ENCODE data around the gene CLPTM1.
"Not testable (repeated sequence)": the region's sequence is repeated elsewhere in the genome, so short reads cannot be mapped to it uniquely, and the experiment has no call there.

The CLPTM1 gene

DNA sequence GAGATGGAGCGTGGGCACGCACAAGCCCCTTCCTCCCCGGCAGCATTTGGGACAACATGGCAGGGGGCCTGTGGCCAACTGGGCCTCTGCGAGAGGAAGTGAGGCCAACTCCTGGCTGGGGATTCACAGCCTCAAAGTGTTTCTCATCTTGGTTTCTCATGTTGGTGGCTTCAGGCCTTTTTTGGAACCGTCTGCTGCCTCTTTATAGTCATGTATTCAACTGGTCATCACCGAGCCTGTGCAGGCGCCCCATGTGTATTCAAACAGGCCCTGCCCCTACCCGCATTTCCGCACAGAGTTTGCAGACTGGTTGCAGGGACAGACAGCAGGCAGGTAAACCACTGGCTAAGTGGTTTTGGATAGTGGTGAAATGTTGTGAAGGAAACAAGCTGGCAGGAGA, 28.8 kb downstream of the CLPTM1 start:
- DNase-seq (ENCODE audit: low read depth), result no peak

GRCh38 chr19:44985445-44985844, 30.3 kb downstream of the CLPTM1 start:
- DNase-seq (ENCODE audit: low read depth), result no peak

GRCh38 chr19:44986389-44986788, 31.2 kb downstream of the CLPTM1 start:
- no peak for DNase-seq (ENCODE audit: low read depth)

DNA sequence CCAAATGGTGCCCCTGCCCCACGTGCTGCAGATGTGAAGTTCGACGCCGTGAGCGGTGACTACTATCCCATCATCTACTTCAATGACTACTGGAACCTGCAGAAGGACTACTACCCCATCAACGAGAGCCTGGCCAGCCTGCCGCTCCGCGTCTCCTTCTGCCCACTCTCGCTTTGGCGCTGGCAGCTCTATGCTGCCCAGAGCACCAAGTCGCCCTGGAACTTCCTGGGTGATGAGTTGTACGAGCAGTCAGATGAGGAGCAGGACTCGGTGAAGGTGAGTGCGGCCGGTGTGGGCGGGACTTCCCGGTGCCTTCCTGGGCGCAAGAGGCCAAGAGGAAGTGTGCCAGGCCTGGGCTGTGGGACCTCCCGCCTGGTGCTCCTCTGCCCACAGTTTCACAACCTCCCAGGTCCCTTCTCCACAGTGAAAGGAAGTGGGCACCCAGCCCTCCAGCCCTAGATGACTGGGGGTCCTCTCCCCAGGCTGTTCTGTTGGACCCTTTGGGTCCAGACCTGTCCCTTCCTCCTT, 32.0 kb downstream of the CLPTM1 start:
- no peak for DNase-seq (ENCODE audit: low read depth)

DNA sequence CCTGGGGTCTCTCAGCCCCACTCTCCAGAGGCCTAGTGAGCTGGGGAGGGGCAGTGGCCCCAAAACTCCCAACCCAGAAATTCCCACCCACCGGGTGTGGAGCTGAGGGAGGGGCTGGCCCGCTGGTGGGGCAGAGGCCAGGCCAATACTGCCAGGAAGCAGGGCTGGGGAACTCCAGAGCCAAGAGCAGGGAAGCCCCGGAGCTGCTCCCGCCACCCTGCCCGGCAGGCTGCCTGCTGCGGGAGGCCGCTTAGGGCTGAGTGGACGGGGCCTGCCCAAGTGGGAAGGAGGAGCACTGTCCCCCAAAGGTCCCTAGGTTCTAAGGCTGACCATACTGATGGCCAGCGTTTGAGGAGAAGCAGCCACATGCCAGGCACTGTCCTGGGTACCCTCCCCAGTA, 33.1 kb downstream of the CLPTM1 start:
- DNase-seq (ENCODE audit: low read depth), result no peak

DNA sequence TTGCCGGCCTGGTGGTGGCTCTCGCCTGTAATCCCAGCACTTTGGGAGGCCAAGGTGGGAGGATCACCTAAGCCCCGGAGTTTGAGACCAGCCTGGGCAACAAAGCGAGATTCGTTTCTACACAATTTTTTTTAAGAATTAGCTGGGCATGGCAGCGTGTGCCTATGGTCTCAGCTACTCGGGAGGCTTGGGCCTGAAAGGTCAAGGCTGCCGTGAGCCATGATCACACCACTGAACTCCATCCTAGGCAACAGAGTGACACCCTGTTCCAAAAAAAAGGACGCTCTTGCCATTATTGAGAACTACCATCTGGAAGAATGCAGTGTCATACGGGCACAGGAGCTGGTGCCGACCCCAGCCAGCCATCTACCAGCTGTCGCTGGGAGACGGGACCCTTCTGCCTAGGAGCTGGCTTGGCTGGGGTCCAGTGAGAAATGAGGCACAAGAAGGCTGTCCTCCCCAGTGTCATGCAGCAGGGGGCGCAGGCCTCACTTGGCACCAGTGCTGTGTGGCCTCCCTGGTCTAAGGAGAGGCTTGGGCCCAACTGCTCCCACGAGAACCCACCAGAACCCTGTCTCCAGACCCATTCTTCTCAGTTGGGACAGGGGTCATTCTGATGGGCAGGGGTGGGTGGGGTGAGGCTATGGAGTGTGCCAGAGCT, 33.8 kb downstream of the CLPTM1 start:
- peak; percentile 10 for DNase-seq (ENCODE audit: low read depth)

DNA sequence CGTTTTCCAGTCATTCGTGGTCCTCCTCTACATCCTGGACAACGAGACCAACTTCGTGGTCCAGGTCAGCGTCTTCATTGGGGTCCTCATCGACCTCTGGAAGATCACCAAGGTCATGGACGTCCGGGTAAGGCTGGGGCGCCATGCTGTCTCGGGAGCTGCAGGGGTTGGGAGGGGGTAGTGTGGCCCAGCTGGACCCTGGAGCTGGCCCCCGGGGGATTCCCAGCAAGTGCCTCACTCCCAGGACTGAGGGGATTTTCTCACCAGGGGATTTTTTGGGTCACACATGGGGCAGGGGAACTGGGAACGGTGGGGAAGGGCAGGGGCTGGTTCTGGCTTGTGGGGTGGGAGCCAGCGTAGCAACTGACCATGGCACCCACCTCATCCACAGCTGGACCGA, 35.3 kb downstream of the CLPTM1 start:
- DNase-seq (ENCODE audit: low read depth), result no peak

- DNase-seq (ENCODE audit: low read depth), result no peak
Observed at GRCh38 chr19:44990966-44991365, 35.8 kb downstream of the CLPTM1 start.

DNA sequence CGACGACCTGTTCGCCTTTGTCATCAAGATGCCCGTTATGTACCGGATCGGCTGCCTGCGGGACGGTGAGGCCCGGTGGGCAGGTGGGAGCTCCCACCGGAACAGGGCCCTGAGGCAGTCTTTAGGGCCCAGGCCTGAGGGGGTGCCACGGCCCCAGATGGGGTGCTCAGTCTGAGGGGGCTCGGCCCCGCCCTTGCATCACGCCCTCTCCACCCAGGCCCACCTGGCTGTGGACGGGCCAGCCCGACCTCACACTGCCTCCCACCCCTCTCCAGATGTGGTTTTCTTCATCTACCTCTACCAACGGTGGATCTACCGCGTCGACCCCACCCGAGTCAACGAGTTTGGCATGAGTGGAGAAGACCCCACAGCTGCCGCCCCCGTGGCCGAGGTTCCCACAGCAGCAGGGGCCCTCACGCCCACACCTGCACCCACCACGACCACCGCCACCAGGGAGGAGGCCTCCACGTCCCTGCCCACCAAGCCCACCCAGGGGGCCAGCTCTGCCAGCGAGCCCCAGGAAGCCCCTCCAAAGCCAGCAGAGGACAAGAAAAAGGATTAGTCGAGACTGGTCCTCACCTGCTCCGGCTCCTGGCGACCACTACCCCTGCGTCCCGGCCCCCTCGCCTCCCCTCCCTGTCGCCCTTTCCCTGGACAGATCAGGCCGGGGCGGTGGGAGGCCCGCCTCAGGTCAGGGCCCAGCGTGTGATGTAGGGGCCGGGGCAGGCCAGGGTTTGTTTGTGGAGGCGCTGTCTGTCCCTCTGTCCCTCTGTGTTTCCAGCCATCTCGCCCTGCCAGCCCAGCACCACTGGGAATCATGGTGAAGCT, 37.4 kb downstream of the CLPTM1 start:
- no peak for DNase-seq (ENCODE audit: low read depth)

- DNase-seq (ENCODE audit: low read depth), result no peak
Observed at GRCh38 chr19:44993526-44993925, 38.3 kb downstream of the CLPTM1 start.

DNA sequence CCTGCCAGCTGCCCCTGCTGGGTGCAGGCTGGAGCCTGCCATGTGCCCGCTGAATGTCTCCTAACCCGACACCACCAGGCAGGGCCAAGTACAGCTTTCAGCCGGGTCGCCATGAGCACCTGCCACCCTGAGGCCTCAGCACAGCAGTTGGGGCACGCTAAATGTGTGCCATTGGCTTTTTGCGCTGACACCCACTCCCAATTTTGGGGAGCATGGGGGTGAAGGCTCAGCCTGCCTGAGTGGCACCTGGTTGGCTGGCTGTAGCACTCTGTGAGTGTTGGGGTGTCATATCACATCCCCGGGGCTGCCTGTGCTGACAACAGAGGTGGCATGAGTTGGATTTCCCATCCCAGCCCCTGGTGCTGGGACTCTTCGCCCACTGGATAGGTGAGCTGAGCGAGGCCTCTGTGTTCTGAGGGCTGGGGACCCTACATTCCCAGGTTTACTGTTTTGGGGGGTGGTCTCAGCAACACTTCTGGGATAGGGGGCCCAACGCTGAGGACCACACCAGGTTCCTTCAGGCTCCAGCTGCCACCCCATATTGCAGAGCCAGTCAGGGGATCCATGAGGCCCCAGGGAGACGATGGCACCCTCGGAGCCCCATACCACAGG, 38.9 kb downstream of the CLPTM1 start:
- DNase-seq (ENCODE audit: low read depth), result no peak

DNA sequence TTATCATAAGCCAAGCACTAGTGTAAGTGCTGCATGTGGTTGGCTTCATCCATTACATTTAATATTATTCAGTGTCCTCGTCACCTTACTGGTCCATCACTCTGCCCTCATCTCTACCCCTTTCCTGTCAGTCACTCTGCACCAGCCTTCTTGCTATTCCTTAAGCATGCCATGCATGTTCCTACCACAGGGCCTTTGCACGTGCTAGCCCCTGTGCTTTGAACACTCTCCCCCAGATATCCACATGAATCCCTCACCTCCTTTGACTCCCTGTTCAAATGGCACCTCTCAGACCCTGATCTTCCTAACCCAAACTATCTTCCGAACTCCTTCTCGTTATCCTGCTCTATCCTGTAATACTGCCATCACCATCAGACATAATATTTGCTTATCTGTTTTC, 42.8 kb downstream of the CLPTM1 start:
- no peak for DNase-seq (ENCODE audit: low read depth)

DNA sequence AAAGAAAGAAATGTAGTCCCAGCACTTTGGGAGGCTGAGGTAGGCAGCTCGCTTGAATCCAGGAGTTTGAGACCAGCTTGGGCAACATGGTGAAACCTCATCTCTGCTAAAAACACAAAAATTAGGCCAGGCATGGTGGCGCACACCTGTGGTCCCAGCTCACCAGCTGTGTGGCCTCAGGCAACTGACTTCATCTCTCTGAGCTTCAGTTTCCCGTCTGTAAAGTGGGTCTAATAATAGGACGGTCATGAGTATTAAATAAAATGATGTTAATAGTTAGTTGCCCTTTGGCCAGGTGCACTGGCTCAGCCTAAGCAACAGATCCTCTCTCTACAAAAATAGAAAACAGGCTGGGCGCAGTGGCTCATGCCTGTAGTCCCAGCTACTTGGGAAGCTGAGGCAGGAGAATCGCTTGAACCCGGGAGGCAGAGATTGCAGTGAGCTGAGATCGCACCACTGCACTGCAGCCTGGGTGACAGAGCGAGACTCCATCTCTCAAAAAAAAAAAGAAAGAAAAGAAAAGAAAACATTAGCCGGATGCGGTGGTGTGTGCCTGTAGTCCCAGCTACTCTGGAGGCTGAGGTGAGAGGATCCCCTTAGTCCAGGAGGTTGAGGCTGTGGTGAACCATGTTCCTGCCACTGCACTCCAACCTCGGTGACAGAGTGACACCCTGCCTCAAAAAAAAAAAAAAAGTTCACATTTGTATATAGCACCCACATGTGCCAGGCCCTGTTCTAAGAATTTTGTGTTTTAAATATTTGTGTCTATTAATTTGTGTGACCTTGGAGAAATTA, 44.1 kb downstream of the CLPTM1 start:
- DNase-seq (ENCODE audit: low read depth), result not testable (repeated sequence)

GRCh38 chr19:45000665-45001064, 45.5 kb downstream of the CLPTM1 start:
- not testable (repeated sequence) for DNase-seq (ENCODE audit: low read depth)

- DNase-seq (ENCODE audit: low read depth), result peak; percentile 35
Observed at GRCh38 chr19:45001087-45001739, 46.0 kb downstream of the CLPTM1 start, which contains the start of gene RELB. TSS of gene RELB (plus strand) at chr19:45001464. CDS start at chr19:45001580, 116 bp downstream.

GRCh38 chr19:45003485-45003884, 48.3 kb downstream of the CLPTM1 start:
- no peak for DNase-seq (ENCODE audit: low read depth)

GRCh38 chr19:45005787-45006186, 50.6 kb downstream of the CLPTM1 start:
- DNase-seq (ENCODE audit: low read depth), result no peak

- no peak for DNase-seq (ENCODE audit: low read depth)
Observed at GRCh38 chr19:45008552-45008951, 53.4 kb downstream of the CLPTM1 start.

GRCh38 chr19:45009625-45010255, 54.6 kb downstream of the CLPTM1 start:
- no peak for DNase-seq (ENCODE audit: low read depth)

DNA sequence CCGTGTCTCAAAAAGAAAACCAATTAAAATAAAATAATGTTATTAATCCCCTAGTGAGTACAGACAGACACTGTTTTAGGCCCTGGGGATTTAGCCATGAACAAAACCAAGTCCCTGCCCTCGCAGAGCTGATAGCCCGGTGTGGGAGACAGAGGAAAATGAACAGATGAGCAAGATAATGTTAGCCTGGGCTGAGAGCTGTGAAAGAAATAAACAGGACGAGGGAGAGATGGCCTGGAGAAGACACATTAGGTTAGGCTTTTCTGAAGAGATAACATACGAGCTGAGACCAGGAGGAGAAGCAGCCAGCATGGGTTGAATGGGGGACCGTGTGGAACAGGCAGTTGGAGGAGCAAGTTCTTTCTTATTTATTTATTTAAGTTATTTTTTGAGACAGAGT, 55.1 kb downstream of the CLPTM1 start:
- no peak for DNase-seq (ENCODE audit: low read depth)

DNA sequence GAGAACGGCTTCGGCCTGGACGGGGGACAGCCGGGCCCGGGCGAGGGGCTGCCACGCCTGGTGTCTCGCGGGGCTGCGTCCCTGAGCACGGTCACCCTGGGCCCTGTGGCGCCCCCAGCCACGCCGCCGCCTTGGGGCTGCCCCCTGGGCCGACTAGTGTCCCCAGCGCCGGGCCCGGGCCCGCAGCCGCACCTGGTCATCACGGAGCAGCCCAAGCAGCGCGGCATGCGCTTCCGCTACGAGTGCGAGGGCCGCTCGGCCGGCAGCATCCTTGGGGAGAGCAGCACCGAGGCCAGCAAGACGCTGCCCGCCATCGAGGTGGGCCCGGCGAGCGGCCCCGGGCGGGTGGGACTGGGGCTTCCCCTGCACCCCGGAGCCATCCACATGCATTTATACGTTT, 56.8 kb downstream of the CLPTM1 start:
- no peak for DNase-seq (ENCODE audit: low read depth)
